Measurements from ENCODE around the gene SLAMF1.

Gene SLAMF1

GRCh38 chr1:160558660-160559380 is 88.0 kb downstream of the SLAMF1 start:
- DNase-seq: no peak
